Stomach (tissue), 9 donors: ENCODE results near the gene MATCAP1. TPM values are rescaled to one million over a fixed set of nuclear protein-coding genes. Genes with fewer than 3 reads are reported as not detected.

Experiments
- DNase-seq, 2 donors: peaks; one replicate each; pipeline versions ENCODE4 v3.0.0 to v3.0.0-alpha.2; 2013 to 2019
- H3K27ac ChIP-seq, 5 donors: fragments of 200-600 bp in 4 of 5; sonication (generic) in 4 of 5; one replicate each; pipeline ENCODE4 v1.5.1; 2013 to 2019; ENCODE audit warnings: mild to moderate bottlenecking in 1 of 5, moderate library complexity in 1 of 5
- H3K27me3 ChIP-seq, 3 donors: fragments of 200-600 bp; sonication (generic); one replicate each; pipeline ENCODE4 v1.5.1; 2017 to 2019; ENCODE audit warnings: mixed run types in 1 of 3
- H3K36me3 ChIP-seq, 4 donors: fragments of 200-600 bp; sonication (generic); 1 replicate in 3 of 4; 2 replicates in 1 of 4; pipeline ENCODE4 v1.5.1; 2016 to 2019
- H3K4me1 ChIP-seq, 4 donors: fragments of 200-600 bp; sonication (generic); one replicate each; pipeline ENCODE4 v1.5.1; 2016 to 2019
- H3K4me3 ChIP-seq, 4 donors: fragments of 200-600 bp; sonication (generic) in 3 of 4; one replicate each; pipeline ENCODE4 v1.5.1; 2016 to 2019; ENCODE audit warnings: mild to moderate bottlenecking in 1 of 4
- H3K9me3 ChIP-seq, 4 donors: fragments of 200-600 bp; sonication (generic); one replicate each; pipeline ENCODE4 v1.5.1; 2016 to 2019
- CTCF ChIP-seq, 7 experiments: fragments of 450-650 bp in 4 of 7; fragments of 200-600 bp in 3 of 7; sonication (generic) in 3 of 7; IDR thresholded peaks; one replicate each; pipeline ENCODE4 v1.5.1; 2016 to 2019; ENCODE audit warnings: antibody characterized with exemption in 7 of 7, control low read depth in 2 of 7, mild to moderate bottlenecking in 1 of 7
- EP300 ChIP-seq: sonication (generic); formaldehyde crosslinking; IDR thresholded peaks from one replicate; pipeline ENCODE4 v1.6.1; 2017; ENCODE audit warnings: antibody characterized with exemption
- POLR2A ChIP-seq, 4 donors: fragments of 450-650 bp; IDR thresholded peaks; one replicate each; pipeline ENCODE4 v1.6.1; 2016; ENCODE audit warnings: antibody characterized with exemption in 4 of 4, control low read depth in 2 of 4, mild to moderate bottlenecking in 1 of 4, moderate library complexity in 1 of 4
- POLR2AphosphoS5 ChIP-seq, 3 donors: sonication (generic); formaldehyde crosslinking; IDR thresholded peaks; one replicate each; pipeline ENCODE4 v1.6.1; 2016; ENCODE audit warnings: antibody characterized with exemption in 3 of 3
- WGBS, 5 donors: extraction: QIAGEN DNeasy Blood & Tissue Kit in 3 of 5; methylation state at CpG; one replicate each; pipeline versions ENCODE4 v1.1.5 to v1.1.7; 2013 to 2018; 5-methylcytosine and 5-hydroxymethylcytosine counted together
- intact Hi-C: fragments of 100-400 bp; cut with DNase I; formaldehyde crosslinking; loops from one replicate; pipeline ENCODE4 v1.15.1; 2023; ENCODE audit warnings: low total_unique reads
- polyA plus RNA-seq, 3 donors: library from polyadenylated mRNA; stranded (reverse); fragments of 200-250 nt; gene quantifications; one replicate each; pipeline ENCODE4 v1.2.3, GENCODE V29; 2013
- total RNA-seq, 5 donors: library from RNA; depleted of rRNA; stranded (reverse); fragments of >200 nt; gene quantifications; one replicate each; pipeline versions ENCODE4 v1.1.0 to v1.2.3, GENCODE V29; 2014 to 2016
- donor health status: healthy with polysubstance abuse.
- donor health status: Bipolar disorder and iron deficiency.
- donor health status: healthy.

MATCAP1 gene
- total and polyA plus RNA-seq, 8 donors: 8.5 to 156 (median 18.8) TPM

- no peak for TF ChIP-seq POLR2A (IDR thresholded peaks at IDR 0.05)
- no peak for TF ChIP-seq POLR2AphosphoS5 (IDR thresholded peaks at IDR 0.05)
- no peak for TF ChIP-seq CTCF (IDR thresholded peaks at IDR 0.05)
- no peak for TF ChIP-seq EP300
- intact Hi-C loops: no loop called here
- Histone ChIP-seq H3K4me3 (no peak overlapping the region), H3K9me3 (no peaks in the 10 kb centered on the region), H3K27me3 (peaks cover 0 to 17% (median 0%) of the 10 kb centered on the region in 3 donors), H3K27ac (no peak overlapping the region), H3K4me1 (peaks cover 8 to 17% (median 13%) of the 10 kb centered on the region in 4 donors), H3K36me3 (peaks cover 57 to 89% (median 84%) of the 10 kb centered on the region in 4 donors)
- no peak for DNase-seq
- WGBS, 5 donors: 75 to 95% (median 85%) methylated on average over 2 of the region's 2 CpGs
Measured at GRCh38 chr16:67145746-67146145, 38.0 kb downstream of the MATCAP1 start.

- Histone ChIP-seq H3K27ac (no peak overlapping the region), H3K4me3 (no peak overlapping the region), H3K9me3 (no peaks in the 10 kb centered on the region), H3K27me3 (peaks cover 0 to 9% (median 0%) of the 10 kb centered on the region in 3 donors), H3K4me1 (peaks cover 2 to 9% (median 6%) of the 10 kb centered on the region in 4 donors), H3K36me3 (peaks cover 65 to 97% (median 92%) of the 10 kb centered on the region in 4 donors)
- WGBS, 5 donors: 89 to 100% (median 93%) methylated on average over 2 of the region's 2 CpGs
- DNase-seq: no peak
- intact Hi-C loops: no loop called here
- TF ChIP-seq EP300 (no peak), POLR2AphosphoS5 (IDR thresholded peaks at IDR 0.05) (no peak), POLR2A (IDR thresholded peaks at IDR 0.05) (no peak), CTCF (IDR thresholded peaks at IDR 0.05) (no peak)
Measured at GRCh38 chr16:67144943-67145342, 38.8 kb downstream of the MATCAP1 start.

GRCh38 chr16:67142342-67142741, 41.4 kb downstream of the MATCAP1 start:
- Histone ChIP-seq H3K4me1 (no peaks in the 10 kb centered on the region), H3K27ac (no peak overlapping the region), H3K36me3 (peaks cover 67 to 100% (median 99%) of the 10 kb centered on the region in 4 donors), H3K4me3 (no peak overlapping the region), H3K9me3 (no peaks in the 10 kb centered on the region), H3K27me3 (no peaks in the 10 kb centered on the region)
- intact Hi-C loops: no loop called here
- DNase-seq: no peak
- WGBS, 5 donors: 92 to 95% (median 93%) methylated on average over 2 to 9 of the region's 9 CpGs
- TF ChIP-seq CTCF (IDR thresholded peaks at IDR 0.05): no peak
- TF ChIP-seq EP300: no peak
- TF ChIP-seq POLR2AphosphoS5 (IDR thresholded peaks at IDR 0.05): no peak
- TF ChIP-seq POLR2A (IDR thresholded peaks at IDR 0.05): no peak

- Histone ChIP-seq H3K4me1 (no peaks in the 10 kb centered on the region), H3K9me3 (no peaks in the 10 kb centered on the region), H3K27ac (no peak overlapping the region), H3K4me3 (no peak overlapping the region), H3K27me3 (no peaks in the 10 kb centered on the region), H3K36me3 (peaks cover 64 to 100% (median 99%) of the 10 kb centered on the region in 4 donors)
- intact Hi-C loops: no loop called here
- TF ChIP-seq CTCF (IDR thresholded peaks at IDR 0.05) (no peak), EP300 (no peak), POLR2A (IDR thresholded peaks at IDR 0.05) (no peak), POLR2AphosphoS5 (IDR thresholded peaks at IDR 0.05) (no peak)
- no peak for DNase-seq
- 92 to 98% (median 96%) methylated on average over 7 to 13 of the region's 13 CpGs for WGBS, 5 donors
Measured at GRCh38 chr16:67141391-67141790, 42.4 kb downstream of the MATCAP1 start.
